GM12892 (cell line): ENCODE measurements around the gene DHX34.
"Not testable (repeated sequence)": the region's sequence is repeated elsewhere in the genome, so short reads cannot be mapped to it uniquely, and the experiment has no call there.

Source experiments
- DNase-seq: peaks from one replicate; pipeline ENCODE4 v3.0.0; 2011; ENCODE audit not compliant: insufficient read length
- FAIRE-seq: peaks from 2 replicates; lab custom pipeline; 2011; peaks lifted over from hg19 to GRCh38; lab: Jason Lieb, UNC
- POLR2A ChIP-seq: IDR thresholded peaks from 2 replicates; pipeline ENCODE4 v1.6.1; 2011; ENCODE audit warnings: low read depth, low read length, control low read depth
- POLR2AphosphoS5 ChIP-seq: IDR thresholded peaks from 2 replicates; pipeline ENCODE4 v1.6.1; 2011; ENCODE audit warnings: low read depth, low read length, control low read depth
- TAF1 ChIP-seq: IDR thresholded peaks from 2 replicates; pipeline ENCODE4 v1.6.1; 2011; ENCODE audit warnings: low read depth, mild to moderate bottlenecking, control low read depth, low read length, borderline replicate concordance

Gene DHX34

GRCh38 chr19:47356900-47357299, 7.8 kb downstream of the DHX34 start:
- DNase-seq (no peak), FAIRE-seq (no peak)
- TF ChIP-seq POLR2AphosphoS5 (no peak), POLR2A (no peak), TAF1 (no peak)

GRCh38 chr19:47357788-47358680, 8.9 kb downstream of the DHX34 start:
- no peak for DNase-seq
- no peak for TF ChIP-seq TAF1
- no peak for TF ChIP-seq POLR2A
- no peak for TF ChIP-seq POLR2AphosphoS5
- FAIRE-seq = no peak

- TF ChIP-seq POLR2AphosphoS5 (no peak), TAF1 (no peak), POLR2A (no peak)
- no peak for DNase-seq
- no peak for FAIRE-seq
Measured at GRCh38 chr19:47358936-47359335, 9.8 kb downstream of the DHX34 start.

GRCh38 chr19:47362321-47362720, 13.2 kb downstream of the DHX34 start:
- FAIRE-seq = no peak
- TF ChIP-seq POLR2A (no peak), TAF1 (no peak), POLR2AphosphoS5 (no peak)

GRCh38 chr19:47363758-47364531, 14.8 kb downstream of the DHX34 start:
- TF ChIP-seq TAF1 (no peak), POLR2AphosphoS5 (no peak), POLR2A (no peak)
- DNase-seq (no peak), FAIRE-seq (no peak)

More at GRCh38 chr19:47362321-47362720, 13.2 kb downstream of the DHX34 start:
- DNase-seq = no peak

- DNase-seq, FAIRE-seq: not testable (repeated sequence)
Measured at GRCh38 chr19:47365455-47365854, 16.3 kb downstream of the DHX34 start.

GRCh38 chr19:47370045-47370611, 21.0 kb downstream of the DHX34 start:
- DNase-seq (no peak), FAIRE-seq (no peak)
- TF ChIP-seq POLR2A (no peak), TAF1 (no peak), POLR2AphosphoS5 (no peak)

GRCh38 chr19:47371261-47371660, 22.1 kb downstream of the DHX34 start:
- FAIRE-seq (no peak), DNase-seq (no peak)
- TF ChIP-seq POLR2A (no peak), POLR2AphosphoS5 (no peak), TAF1 (no peak)

- TF ChIP-seq TAF1 (no peak), POLR2AphosphoS5 (no peak), POLR2A (no peak)
- DNase-seq = no peak
- no peak for FAIRE-seq
Measured at GRCh38 chr19:47372603-47373002, 23.5 kb downstream of the DHX34 start.

- FAIRE-seq = no peak
- no peak for DNase-seq
- no peak for TF ChIP-seq TAF1
- TF ChIP-seq POLR2A = no peak
- TF ChIP-seq POLR2AphosphoS5 = no peak
Measured at GRCh38 chr19:47373246-47374240, 24.4 kb downstream of the DHX34 start.
